Stimulated activated naive CD8-positive, alpha-beta T cell treated with anti-CD3 and anti-CD28 coated beads, Interleukin-15, amount 100 ng/mL, for 72 hours (primary cell): ENCODE data around the gene GSTA1.
"Not testable (repeated sequence)": the region's sequence is repeated elsewhere in the genome, so short reads cannot be mapped to it uniquely, and the experiment has no call there.

Experiments used
- ATAC-seq: fragments of 150-1000 bp; cut with Tn5 transposase; 2 replicates; pipeline ENCODE4 v1.10.0; 2021; ENCODE audit warnings: mild to moderate bottlenecking, moderate library complexity
- DNase-seq, 2 donors: peaks; one replicate each; pipeline ENCODE4 v3.0.0; 2021 to 2022
- H3K27ac Mint-ChIP-seq, 2 donors: one replicate each; pipeline ENCODE4 v1.8.0; 2022; ENCODE audit warnings: mild to moderate bottlenecking in 2 of 2, mixed read lengths in 2 of 2, moderate library complexity in 2 of 2
- H3K27me3 Mint-ChIP-seq: one replicate; pipeline ENCODE4 v1.8.0; 2022; ENCODE audit warnings: mixed read lengths
- H3K4me1 Mint-ChIP-seq: one replicate; pipeline ENCODE4 v1.8.0; 2022; ENCODE audit warnings: mild to moderate bottlenecking, mixed read lengths
- H3K4me3 Mint-ChIP-seq, 2 donors: one replicate each; pipeline ENCODE4 v1.8.0; 2022; ENCODE audit warnings: mild to moderate bottlenecking in 2 of 2, mixed read lengths in 2 of 2, moderate library complexity in 1 of 2
- H3K9me3 Mint-ChIP-seq, 2 donors: one replicate each; pipeline ENCODE4 v1.8.0; 2022; ENCODE audit warnings: mixed read lengths in 2 of 2

Gene GSTA1

DNA sequence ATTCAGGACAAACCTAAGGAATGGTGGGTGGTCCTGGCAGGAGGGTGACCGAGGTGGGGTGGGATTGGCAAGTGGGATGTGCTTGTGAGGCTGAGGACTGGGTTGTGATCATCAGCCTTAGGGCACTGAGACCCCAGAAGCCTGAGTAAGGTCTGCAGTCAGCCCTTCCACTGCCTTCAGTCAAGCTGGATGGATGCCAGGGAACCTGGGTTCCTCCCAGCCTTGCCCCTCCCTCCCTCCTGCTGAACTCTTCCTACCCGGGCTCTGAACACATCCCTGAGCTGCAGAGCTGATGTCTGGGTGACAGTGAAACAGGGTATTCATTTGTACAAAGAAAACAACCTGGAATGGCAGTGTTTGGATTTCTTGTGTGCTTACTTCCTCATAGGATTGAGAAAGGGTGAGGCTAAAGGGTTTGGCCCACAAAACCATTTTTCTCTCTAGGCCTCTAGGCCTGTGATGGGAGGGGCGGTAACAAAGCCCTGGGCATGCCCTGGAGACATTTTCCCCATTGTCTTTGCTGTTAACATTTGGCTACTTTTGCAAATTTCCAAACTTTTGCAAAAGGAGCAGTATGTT, 20.8 kb downstream of the GSTA1 start:
- H3K4me1 Mint-ChIP-seq, H3K27ac Mint-ChIP-seq, DNase-seq, H3K4me3 Mint-ChIP-seq, H3K9me3 Mint-ChIP-seq, ATAC-seq: not testable (repeated sequence)
- H3K27me3 Mint-ChIP-seq = peaks cover 13% of the 10 kb centered on the region

DNA sequence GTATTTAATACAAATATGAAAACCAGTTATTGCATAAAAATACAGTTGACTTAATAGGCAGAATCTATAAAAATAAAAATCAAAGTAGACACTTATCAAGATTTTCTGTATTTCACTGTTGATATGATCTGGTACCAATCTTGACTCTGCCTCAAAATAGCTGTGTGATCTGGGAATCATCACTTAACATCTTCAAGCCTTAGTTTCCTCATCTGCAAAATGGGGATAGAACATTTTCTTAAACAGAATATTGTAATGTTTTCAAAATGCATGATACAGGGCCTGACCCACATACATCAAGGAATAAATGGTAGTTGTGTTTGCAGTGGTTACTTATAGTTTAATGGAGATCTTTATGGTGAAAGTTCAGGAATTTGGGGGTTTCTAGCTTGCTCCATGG, 21.4 kb downstream of the GSTA1 start:
- not testable (repeated sequence) for H3K4me3 Mint-ChIP-seq, DNase-seq, H3K9me3 Mint-ChIP-seq, H3K4me1 Mint-ChIP-seq, H3K27ac Mint-ChIP-seq, ATAC-seq
- peaks cover 19% of the 10 kb centered on the region for H3K27me3 Mint-ChIP-seq

- ATAC-seq (no peak), DNase-seq (no peak)
- Mint-ChIP-seq H3K27me3 (peaks cover 36% of the 10 kb centered on the region), H3K4me3 (no peak overlapping the region), H3K27ac (no peak overlapping the region), H3K4me1 (no peaks in the 10 kb centered on the region), H3K9me3 (peaks cover 4 to 9% of the 10 kb centered on the region in 2 donors)
Measured at GRCh38 chr6:52779237-52779636, 24.4 kb downstream of the GSTA1 start.

- not testable (repeated sequence) for H3K9me3 Mint-ChIP-seq, ATAC-seq, H3K4me3 Mint-ChIP-seq, DNase-seq, H3K4me1 Mint-ChIP-seq, H3K27ac Mint-ChIP-seq
- H3K27me3 Mint-ChIP-seq = peaks cover 41% of the 10 kb centered on the region
Measured at GRCh38 chr6:52776711-52777351, 26.8 kb downstream of the GSTA1 start.

DNA sequence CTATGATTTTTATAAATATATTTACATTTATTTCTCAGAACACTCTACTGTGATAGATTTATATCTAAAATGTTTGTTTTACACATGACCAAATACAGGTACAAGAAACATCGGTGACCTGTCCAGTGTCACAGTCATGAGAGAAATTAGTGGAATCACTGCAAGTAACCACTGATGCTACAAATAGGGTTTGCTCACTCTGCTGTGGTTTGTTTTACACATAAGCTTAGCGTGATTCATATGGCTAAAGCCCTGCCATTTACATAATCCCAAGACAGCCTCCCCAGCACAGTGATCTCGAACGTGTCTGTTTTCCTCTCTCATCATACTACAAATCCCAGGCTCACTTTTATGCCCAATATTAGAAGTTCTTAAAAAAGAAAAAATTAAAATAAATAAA, 34.2 kb downstream of the GSTA1 start:
- not testable (repeated sequence) for H3K4me1 Mint-ChIP-seq, ATAC-seq, H3K9me3 Mint-ChIP-seq, H3K4me3 Mint-ChIP-seq, DNase-seq, H3K27ac Mint-ChIP-seq
- peaks cover 15% of the 10 kb centered on the region for H3K27me3 Mint-ChIP-seq

DNA sequence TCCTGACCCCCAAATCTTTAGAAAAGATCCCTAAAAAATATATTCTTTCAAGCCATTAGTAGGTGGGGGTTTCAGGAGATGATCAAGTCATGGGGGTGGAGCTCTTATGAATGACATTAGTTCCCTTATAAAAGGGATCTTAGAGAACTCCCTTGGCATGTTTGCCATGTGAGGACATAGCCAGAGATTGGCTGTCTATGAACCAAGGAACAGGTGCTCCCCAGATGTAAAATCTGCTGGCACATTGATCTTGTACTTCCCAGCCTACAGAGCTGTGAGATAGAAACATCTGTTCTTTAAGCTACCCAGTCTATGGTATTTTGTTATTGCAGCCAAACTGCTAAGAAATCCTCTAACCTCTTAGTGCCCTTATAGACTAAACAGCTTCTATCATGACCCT, 36.0 kb downstream of the GSTA1 start:
- not testable (repeated sequence) for H3K4me1 Mint-ChIP-seq, H3K9me3 Mint-ChIP-seq, ATAC-seq, H3K27me3 Mint-ChIP-seq, H3K27ac Mint-ChIP-seq, DNase-seq, H3K4me3 Mint-ChIP-seq

GRCh38 chr6:52763322-52763916, 40.2 kb downstream of the GSTA1 start, which contains the start of gene GSTA2:
GSTA2 (minus strand) TSS chr6:52763475; CDS start chr6:52757947, 5,528 bp downstream.
- not testable (repeated sequence) for DNase-seq, H3K4me1 Mint-ChIP-seq, ATAC-seq, H3K27ac Mint-ChIP-seq, H3K4me3 Mint-ChIP-seq, H3K27me3 Mint-ChIP-seq, H3K9me3 Mint-ChIP-seq

DNA sequence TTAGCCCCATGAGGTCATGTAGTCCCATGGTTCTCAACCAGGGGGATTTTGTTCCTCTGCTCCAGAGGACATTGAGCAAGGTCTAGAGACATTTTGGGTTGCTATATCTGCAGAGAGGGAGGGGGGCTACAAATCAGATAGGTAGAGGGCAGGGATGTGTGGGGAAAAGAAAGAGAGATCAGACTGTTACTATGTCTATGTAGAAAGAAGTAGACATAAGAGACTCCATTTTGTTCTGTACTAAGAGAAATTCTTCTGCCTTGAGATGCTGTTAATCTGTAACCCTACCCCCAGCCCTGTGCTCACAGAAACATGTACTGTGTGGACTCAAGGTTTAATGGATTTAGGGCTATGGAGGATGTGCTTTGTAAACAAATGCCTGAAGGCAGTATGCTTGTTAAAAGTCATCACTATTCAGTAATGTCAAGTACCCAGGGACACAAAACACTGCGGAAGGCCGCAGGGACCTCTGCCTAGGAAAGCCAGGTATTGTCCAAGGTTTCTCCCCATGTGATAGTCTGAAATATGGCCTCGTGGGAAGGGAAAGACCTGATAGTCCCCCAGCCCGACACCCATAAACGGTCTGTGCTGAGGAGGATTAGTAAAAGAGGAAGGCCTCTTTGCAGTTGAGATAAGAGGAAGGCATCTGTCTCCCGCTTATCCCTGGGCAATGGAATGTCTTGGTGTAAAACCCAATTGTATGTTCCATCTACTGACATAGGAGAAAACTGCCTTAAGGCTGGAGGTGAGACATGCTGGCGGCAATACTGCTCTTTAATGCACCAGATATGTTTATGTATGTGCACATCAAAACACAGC, 41.7 kb downstream of the GSTA1 start:
- H3K9me3 Mint-ChIP-seq, H3K4me3 Mint-ChIP-seq, H3K27me3 Mint-ChIP-seq, ATAC-seq, DNase-seq, H3K27ac Mint-ChIP-seq, H3K4me1 Mint-ChIP-seq: not testable (repeated sequence)

GRCh38 chr6:52760105-52760765, 43.4 kb downstream of the GSTA1 start:
- H3K27me3 Mint-ChIP-seq = no peaks in the 10 kb centered on the region
- no peaks in the 10 kb centered on the region for H3K4me1 Mint-ChIP-seq
- no peak overlapping the region for H3K4me3 Mint-ChIP-seq
- no peak for DNase-seq
- H3K27ac Mint-ChIP-seq = no peak overlapping the region
- H3K9me3 Mint-ChIP-seq = no peaks in the 10 kb centered on the region
- no peak for ATAC-seq

GRCh38 chr6:52759085-52759484, 44.5 kb downstream of the GSTA1 start:
- H3K4me3 Mint-ChIP-seq = no peak overlapping the region
- H3K27ac Mint-ChIP-seq = no peak overlapping the region
- peaks cover 7% of the 10 kb centered on the region for H3K27me3 Mint-ChIP-seq
- ATAC-seq (no peak), DNase-seq (no peak)
- no peaks in the 10 kb centered on the region for H3K9me3 Mint-ChIP-seq
- no peaks in the 10 kb centered on the region for H3K4me1 Mint-ChIP-seq

DNA sequence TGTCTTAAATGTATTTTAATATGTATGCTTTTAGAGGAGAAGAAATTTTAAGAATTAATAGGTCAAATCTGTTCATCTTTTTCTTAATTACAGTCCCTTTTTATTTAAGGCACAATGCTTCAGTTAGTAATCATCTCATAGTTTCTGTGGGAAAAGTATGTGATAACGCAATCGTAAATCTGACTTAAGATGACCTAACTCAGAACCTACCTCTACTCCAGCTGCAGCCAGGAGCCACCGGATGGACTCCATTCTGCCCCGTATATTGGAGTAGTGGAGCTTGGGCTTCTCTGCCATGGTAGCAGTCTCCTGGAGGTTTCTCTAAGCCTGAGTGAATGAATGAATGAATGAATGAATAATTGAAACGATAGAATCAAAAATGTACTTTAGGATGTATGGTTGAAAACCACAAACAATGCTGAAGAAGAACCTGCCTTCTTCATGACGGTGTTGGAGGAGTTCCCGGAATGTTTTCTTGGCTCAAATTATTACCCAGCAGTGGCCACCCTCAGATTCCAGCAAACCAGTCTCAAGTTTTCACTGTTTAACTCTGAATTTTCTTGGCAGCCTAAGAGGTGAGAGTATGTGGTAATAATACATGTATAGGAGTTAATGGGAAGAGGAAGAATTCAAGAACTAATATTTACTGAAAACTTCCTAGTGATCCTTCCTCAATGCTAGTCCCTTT, 45.8 kb downstream of the GSTA1 start:
- H3K4me1 Mint-ChIP-seq, H3K9me3 Mint-ChIP-seq, H3K27ac Mint-ChIP-seq, DNase-seq, H3K27me3 Mint-ChIP-seq, ATAC-seq, H3K4me3 Mint-ChIP-seq: not testable (repeated sequence)

DNA sequence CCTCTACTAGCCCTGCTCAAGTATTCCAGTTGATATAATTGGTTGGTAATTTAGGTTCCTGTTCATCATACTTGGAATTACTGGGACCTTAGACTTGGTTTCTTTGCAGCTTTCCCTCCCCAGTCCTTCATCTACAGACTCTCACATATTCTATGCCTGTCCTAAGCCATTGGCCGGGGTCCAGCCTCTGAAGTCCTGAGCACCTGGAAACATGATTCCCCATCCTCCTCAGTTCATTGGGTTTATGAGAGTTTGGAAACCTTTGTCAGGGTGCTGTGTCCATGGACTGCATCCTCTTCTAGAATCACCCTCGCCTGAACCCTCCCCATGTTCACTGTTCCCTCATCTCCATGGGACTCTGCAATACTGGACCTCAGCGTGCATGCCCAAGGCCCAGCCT, 49.2 kb downstream of the GSTA1 start:
- Mint-ChIP-seq H3K4me1 (no peaks in the 10 kb centered on the region), H3K27me3 (peaks cover 7% of the 10 kb centered on the region), H3K27ac (no peak overlapping the region), H3K4me3 (no peak overlapping the region), H3K9me3 (peaks cover 6 to 7% of the 10 kb centered on the region in 2 donors)
- no peak for DNase-seq
- no peak for ATAC-seq

DNA sequence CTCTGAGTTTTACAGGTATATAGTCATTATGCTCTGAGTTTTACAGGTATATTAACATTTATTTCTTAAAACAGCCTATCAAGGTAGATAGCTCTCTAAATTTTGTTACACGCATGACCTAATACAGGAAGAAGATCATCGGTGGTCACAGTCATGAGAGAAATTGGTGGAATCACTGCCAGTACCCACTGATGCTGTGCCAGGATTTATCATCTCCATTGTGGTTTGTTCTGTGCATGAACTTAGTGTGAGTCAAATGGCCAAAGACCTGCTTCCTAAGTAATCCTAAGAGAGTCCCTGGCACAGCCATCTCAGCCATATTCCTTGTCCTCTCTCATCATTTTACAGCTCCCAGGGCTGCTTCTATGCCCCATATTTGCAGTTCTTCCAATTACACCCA, 50.5 kb downstream of the GSTA1 start:
- not testable (repeated sequence) for ATAC-seq, DNase-seq, H3K27me3 Mint-ChIP-seq, H3K4me1 Mint-ChIP-seq, H3K27ac Mint-ChIP-seq, H3K9me3 Mint-ChIP-seq, H3K4me3 Mint-ChIP-seq

DNA sequence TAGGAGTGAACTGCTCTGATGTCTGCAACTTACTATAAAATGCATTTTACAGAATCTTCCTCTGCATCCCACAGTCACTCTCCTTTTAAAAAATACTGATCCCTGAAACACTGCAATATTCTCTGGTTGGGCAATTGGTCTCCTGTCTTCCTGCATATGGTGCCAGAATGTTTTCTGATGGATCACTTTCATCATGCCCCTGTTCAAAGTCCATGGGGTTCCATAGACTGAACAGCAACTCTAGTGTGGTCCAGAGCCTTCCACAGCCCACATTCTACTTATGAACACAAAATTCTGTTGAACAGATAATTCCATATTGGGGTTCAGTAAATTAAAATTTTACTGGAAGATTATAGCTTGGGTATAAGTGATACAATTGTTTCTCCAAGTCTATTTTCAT, 51.3 kb downstream of the GSTA1 start:
- Mint-ChIP-seq H3K4me3 (no peak overlapping the region), H3K9me3 (peaks cover 6 to 7% of the 10 kb centered on the region in 2 donors), H3K4me1 (no peaks in the 10 kb centered on the region), H3K27ac (peak overlapping the region in 1 of 2 donors; percentile 58), H3K27me3 (peaks cover 7% of the 10 kb centered on the region)
- DNase-seq (no peak), ATAC-seq (no peak)
